HG03565 (cell line): ENCODE measurements around the gene MYZAP.
"Not testable (repeated sequence)": the region's sequence is repeated elsewhere in the genome, so short reads cannot be mapped to it uniquely, and the experiment has no call there.

Source experiments
- ATAC-seq: cut with Tn5 transposase; IDR thresholded peaks from one replicate; pipeline ENCODE4 v1.9.1; 2021; ENCODE audit warnings: mild to moderate bottlenecking, moderate library complexity; ENCODE audit not compliant: unreplicated experiment

Gene MYZAP

GRCh38 chr15:57592426-57592825 is 722 bp downstream of the MYZAP start:
- no peak for ATAC-seq

- no peak for ATAC-seq
These were observed 1.2 kb downstream of the MYZAP start for GRCh38 chr15:57592836-57593420.

- ATAC-seq: no peak
These were observed 2.8 kb downstream of the MYZAP start for GRCh38 chr15:57594479-57594878.

DNA sequence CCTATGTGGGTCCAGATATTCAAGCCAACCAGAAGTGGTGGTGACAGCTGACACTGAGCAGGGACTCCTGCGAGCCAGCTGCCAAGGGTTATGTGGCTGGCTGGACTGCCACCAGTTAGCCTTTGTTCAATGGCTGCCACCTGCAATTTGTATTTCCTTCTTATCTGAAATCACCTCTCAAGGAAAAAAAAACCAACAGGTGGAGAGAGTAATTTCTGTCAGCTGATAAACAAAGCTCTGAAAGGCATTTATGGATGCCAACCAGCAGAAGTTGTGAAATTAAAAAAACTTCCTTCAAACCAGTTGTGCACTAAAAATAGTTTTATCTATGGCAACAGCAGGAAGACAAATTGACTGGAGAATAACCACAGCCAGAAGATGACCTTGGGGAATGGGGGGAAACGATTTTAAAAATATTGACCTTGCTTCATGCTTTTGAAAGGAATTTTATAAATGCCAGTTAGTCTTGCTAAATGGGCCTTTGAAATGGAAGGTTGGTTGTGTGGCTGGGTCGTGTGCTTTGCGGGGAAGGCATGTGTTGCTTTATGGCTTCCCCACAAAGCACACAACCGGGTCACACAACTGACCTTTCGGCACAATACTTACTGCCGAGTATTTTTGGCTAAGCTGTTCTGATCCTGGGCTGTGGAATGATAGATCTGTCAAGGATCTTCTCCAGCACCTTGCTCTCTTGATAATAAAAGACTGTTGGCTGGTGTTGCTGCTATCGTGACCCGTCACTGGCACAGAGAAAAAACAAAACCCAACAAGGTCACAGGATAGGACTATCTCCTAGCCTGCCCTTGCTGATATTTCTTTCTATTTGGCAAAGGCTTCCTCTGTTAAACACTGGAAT is 3.5 kb downstream of the MYZAP start:
- ATAC-seq: no peak

DNA sequence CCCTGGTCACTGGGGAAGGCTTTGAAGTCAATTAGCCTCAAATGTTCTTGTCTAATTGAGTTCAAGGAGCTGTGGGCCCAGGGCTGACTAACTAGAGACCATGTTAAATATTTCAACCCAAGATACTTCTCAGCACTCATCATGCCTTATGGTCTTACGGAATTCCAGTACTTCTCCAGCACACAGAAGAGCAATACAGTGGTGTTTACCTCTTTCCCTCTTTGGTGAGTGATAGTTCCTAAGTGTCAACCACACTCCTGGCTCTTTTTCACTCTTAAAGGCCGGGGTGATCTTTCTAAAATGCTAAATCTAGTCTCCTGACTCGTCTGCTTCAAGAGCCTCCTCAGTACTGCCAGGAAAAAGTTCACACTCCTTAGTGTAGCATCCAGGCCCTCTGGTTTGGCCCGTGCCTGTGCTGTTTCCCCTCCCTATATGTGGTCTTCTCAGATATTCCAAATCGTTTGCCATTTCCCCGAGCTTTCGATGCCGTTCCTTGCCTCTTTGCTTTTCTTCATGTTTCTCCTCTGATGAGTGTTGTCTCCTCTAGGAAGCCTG is 4.7 kb downstream of the MYZAP start:
- ATAC-seq: no peak

GRCh38 chr15:57596978-57597377 is 5.3 kb downstream of the MYZAP start:
- ATAC-seq: no peak

GRCh38 chr15:57597431-57597830 is 5.7 kb downstream of the MYZAP start:
- ATAC-seq: no peak

DNA sequence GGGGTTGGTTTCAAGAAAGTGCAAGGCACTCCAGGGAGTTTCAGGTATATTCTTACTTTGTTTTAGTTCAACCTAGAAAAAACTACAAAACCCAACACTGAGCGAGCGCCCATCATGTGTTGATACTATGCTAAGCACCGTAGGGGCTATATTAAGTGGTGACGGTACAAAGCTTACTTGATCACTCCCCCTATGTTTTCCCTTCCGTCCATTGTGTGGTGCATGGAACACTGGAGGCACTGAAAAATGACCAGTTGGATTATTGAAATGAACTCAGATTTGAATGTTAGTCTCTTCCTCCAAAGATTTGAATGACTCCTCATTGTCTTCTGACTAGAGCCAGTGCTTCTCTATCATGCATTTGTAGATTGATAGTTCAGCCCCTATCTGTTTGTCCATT is 6.6 kb downstream of the MYZAP start:
- no peak for ATAC-seq

- no peak for ATAC-seq
These were observed 7.6 kb downstream of the MYZAP start for GRCh38 chr15:57599296-57599810.

DNA sequence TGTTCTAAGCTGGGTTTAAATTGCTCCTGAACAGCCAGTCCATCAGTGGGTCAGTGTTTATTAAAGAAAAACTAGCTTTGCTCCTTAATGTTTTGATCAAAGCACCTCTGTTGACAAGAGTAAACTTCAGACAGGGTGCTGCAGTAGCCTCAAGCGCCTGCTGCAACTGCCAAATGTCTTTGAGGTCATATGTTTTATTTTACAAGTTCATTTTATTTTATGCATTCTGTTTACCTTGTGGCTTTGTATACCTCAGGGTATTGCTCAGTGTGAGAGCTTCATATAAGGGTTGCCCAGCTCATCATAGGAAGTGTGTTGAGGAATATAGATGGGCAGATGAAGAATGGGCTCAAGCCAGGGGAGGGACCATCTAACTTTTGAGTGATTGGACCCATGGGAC is 8.5 kb downstream of the MYZAP start:
- no peak for ATAC-seq

DNA sequence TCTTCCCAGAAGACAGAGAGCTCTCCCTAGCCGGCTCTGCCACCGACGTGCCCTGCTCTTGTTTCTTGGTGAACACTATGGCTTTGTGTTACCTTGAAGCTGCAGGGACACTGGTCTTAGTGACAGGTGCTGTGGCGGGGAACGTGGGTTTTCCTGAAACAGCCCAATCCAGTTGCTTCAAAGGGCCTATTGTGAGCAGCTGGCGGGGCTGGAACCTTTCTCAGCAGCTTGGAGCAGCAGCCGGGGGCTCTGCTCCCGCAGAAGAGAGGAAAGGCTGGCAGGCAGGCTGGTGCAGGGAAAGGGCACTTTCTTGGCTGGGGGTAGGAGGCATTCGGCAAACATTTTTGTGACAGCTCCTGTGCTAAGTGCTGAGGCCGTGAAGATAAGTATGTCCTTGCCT is 12.8 kb downstream of the MYZAP start:
- no peak for ATAC-seq

- ATAC-seq: no peak
These were observed 13.8 kb downstream of the MYZAP start for GRCh38 chr15:57605491-57605890.

DNA sequence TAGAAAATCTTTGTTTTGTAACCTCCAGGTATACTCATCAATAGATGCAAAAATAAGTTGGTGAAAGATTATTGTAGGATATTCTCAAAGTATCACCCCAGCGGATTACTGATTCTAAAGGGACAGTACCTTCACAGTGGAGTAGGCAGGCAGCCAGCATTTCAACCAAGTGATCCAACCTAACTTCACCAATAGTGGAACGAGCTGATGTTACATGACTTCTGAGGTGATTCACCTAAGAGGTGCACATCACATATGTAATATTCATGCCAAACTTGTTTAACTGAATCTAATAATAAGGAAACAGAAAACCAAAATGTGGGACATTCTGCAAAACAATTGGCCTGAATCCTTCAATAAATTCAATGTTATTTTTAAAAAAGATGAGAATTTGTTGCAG is 14.3 kb downstream of the MYZAP start:
- no peak for ATAC-seq

- ATAC-seq: no peak
These were observed 15.1 kb downstream of the MYZAP start for GRCh38 chr15:57606816-57607215.

DNA sequence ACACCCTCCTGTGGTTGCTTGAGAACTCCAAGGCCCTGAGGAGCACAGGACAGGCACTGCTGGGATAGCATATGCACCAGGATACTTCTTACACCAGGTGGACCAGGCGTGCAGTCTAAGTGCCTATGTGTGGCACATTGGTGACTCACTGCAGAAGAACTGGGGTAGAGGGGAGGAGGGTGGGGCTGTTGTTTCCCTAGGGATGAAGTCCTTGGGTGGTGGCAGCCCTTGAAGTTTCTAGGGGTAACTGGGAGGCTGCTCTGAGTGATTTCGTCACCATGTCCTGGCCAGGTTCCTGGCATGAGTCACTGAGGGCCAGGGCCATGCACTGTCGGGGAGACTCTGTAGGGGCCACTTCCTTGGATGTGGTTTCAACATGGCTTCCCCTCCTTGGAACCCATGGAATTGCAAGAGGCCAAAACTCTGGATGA is 15.9 kb downstream of the MYZAP start:
- no peak for ATAC-seq

- no peak for ATAC-seq
These were observed 18.3 kb downstream of the MYZAP start for GRCh38 chr15:57609805-57610529.

GRCh38 chr15:57611123-57611522 is 19.4 kb downstream of the MYZAP start:
- ATAC-seq: no peak

GRCh38 chr15:57611938-57612337 is 20.2 kb downstream of the MYZAP start:
- ATAC-seq: no peak

DNA sequence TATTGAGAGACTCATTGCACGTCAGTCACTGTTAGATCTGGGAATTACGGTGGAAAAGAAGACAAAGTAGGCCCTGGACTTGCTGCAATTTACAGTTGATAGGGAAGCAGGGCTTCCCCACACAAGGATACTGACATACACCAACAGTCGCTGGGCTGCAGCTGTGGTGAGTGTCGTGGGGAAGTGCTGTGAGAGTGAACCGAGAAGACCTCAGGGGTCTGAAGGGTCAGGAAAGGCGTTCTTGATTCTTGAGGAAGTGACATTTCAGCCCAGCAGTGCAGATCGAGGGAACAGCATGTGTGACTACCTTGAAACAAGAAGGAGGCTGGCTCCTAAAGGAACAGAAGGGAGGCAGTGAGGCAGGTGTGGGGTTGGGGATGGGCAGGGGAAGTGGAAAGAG is 22.5 kb downstream of the MYZAP start:
- no peak for ATAC-seq

GRCh38 chr15:57615951-57616496 is 24.3 kb downstream of the MYZAP start:
- not testable (repeated sequence) for ATAC-seq

- no peak for ATAC-seq
These were observed 26.6 kb downstream of the MYZAP start for GRCh38 chr15:57618325-57618724.
